Ishikawa (cell line): ENCODE measurements around the gene GRAMD2A.
A peak's percentile ranks its signal among the peaks of the same experiment; 100 is the strongest.

Source experiments
- CEBPB ChIP-seq: IDR thresholded peaks from 2 replicates; pipeline ENCODE4 v1.6.1; 2012
- CREB1 ChIP-seq: IDR thresholded peaks from 2 replicates; pipeline ENCODE4 v1.6.1; 2012; ENCODE audit warnings: low read depth
- EGR1 ChIP-seq: IDR thresholded peaks from 2 replicates; pipeline ENCODE4 v1.6.1; 2012
- EP300 ChIP-seq: IDR thresholded peaks from 2 replicates; pipeline ENCODE4 v1.6.1; 2012; ENCODE audit warnings: borderline replicate concordance
- FOXM1 ChIP-seq: IDR thresholded peaks from 2 replicates; pipeline ENCODE4 v1.6.1; 2012; ENCODE audit warnings: low read depth, borderline replicate concordance
- NFIC ChIP-seq: IDR thresholded peaks from 2 replicates; pipeline ENCODE4 v1.6.1; 2012
- RAD21 ChIP-seq: IDR thresholded peaks from 2 replicates; pipeline ENCODE4 v1.6.1; 2012; ENCODE audit warnings: low read depth
- REST ChIP-seq: IDR thresholded peaks from 2 replicates; pipeline ENCODE4 v1.6.1; 2012; ENCODE audit warnings: low read depth, mild to moderate bottlenecking
- TAF1 ChIP-seq: IDR thresholded peaks from 2 replicates; pipeline ENCODE4 v1.6.1; 2012; ENCODE audit warnings: low read depth, mild to moderate bottlenecking
- TCF12 ChIP-seq: IDR thresholded peaks from 2 replicates; pipeline ENCODE4 v1.6.1; 2012; ENCODE audit warnings: low read depth
- TEAD4 ChIP-seq: IDR thresholded peaks from 2 replicates; pipeline ENCODE4 v1.6.1; 2012
- YY1 ChIP-seq: IDR thresholded peaks from 2 replicates; pipeline ENCODE4 v1.6.1; 2012; ENCODE audit warnings: low read depth
- ZBTB7A ChIP-seq: IDR thresholded peaks from 2 replicates; pipeline ENCODE4 v1.6.1; 2012; ENCODE audit warnings: low read depth
- TF ChIP-seq, protein P1 (sequence below): IDR thresholded peaks from 2 replicates; pipeline ENCODE4 v1.6.1; 2012
- TF ChIP-seq, protein P2 (sequence below): IDR thresholded peaks from 2 replicates; pipeline ENCODE4 v1.6.1; 2012

GRAMD2A gene

GRCh38 chr15:72136170-72137051 is 61.2 kb downstream of the GRAMD2A start:
- TF ChIP-seq TCF12 (0 out of 2 replicates have a peak, but pooled peaks have one; percentile 43), CREB1 (no peak), ZBTB7A (no peak), TEAD4 (peak; percentile 33; the same call in 1 of the 2 replicates), TAF1 (no peak), NFIC (peak; percentile 98)

DNA sequence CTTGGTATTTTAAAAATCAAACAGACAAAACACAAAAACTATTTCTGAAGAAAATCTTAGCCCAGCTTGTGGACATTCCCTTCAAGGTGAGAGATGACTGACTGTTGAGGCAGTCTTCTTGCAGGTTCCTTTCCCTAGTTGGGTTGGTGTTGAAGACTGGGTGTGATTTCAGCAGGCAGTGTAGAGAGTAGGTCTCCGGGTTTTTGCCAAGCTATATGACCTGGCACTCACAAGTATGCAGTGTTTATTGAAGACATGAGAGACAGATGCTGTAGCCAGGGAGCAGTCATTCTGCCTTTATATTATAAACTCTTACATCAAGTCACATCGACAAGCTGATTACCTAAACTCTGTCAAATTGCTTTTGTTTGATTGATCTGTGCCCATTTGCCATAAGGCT is 61.9 kb downstream of the GRAMD2A start:
- no peak for TF ChIP-seq ZBTB7A
- TF ChIP-seq RAD21, result no peak
- TF ChIP-seq EP300, result no peak
- TF ChIP-seq, protein P1, sequence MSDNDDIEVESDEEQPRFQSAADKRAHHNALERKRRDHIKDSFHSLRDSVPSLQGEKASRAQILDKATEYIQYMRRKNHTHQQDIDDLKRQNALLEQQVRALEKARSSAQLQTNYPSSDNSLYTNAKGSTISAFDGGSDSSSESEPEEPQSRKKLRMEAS, result no peak
- no peak for TF ChIP-seq CEBPB
- TF ChIP-seq TEAD4, result no peak
- no peak for TF ChIP-seq TCF12
- no peak for TF ChIP-seq CREB1
- no peak for TF ChIP-seq FOXM1
- TF ChIP-seq YY1, result no peak

DNA sequence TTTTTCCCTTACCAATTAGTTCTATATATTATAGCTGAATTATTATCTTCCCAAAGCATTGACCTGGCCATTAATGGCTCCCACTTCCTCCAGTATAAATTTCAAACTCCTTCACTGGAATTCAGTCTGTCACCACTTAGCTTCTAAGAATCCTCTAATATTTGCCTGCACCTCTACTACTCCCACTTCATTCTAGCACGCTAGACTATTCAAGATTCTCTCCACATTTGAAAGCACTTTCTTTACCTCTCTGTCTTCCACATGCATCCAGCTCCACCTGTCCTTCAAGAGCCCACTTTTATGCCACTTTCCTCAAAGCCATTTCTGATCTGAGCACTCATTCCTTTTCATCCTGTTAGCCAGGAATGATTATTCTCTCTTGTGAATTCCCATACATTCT is 64.4 kb downstream of the GRAMD2A start:
- TF ChIP-seq TAF1 (no peak), YY1 (no peak), NFIC (no peak), RAD21 (no peak), TCF12 (no peak), FOXM1 (no peak), TEAD4 (no peak), EGR1 (no peak), REST (no peak)
- TF ChIP-seq, protein P1, result no peak

DNA sequence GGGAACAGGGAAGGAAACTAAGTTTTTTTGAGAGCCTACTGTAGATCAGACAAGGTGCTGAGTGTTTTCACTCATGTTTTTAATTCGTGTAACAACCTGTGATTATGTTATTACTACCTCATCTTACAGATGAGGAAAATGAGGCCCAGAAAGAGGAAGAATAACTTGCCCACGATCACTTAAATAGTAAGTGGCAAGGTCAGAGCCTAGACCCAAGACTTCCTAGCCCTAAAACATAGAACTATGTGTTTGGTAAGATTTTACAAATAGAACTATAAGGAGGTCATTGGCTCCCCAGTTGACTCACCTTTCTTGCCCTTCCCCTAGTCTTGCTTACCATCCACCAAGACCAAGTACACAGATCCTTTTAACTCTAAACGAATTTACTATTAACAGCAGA is 65.7 kb downstream of the GRAMD2A start:
- TF ChIP-seq CEBPB (no peak), EP300 (no peak), TCF12 (no peak), RAD21 (no peak), CREB1 (no peak), NFIC (no peak), TAF1 (no peak), ZBTB7A (no peak), EGR1 (no peak), FOXM1 (no peak), TEAD4 (no peak), REST (no peak), YY1 (no peak)
- TF ChIP-seq, protein P1, result no peak
- TF ChIP-seq, protein P2, sequence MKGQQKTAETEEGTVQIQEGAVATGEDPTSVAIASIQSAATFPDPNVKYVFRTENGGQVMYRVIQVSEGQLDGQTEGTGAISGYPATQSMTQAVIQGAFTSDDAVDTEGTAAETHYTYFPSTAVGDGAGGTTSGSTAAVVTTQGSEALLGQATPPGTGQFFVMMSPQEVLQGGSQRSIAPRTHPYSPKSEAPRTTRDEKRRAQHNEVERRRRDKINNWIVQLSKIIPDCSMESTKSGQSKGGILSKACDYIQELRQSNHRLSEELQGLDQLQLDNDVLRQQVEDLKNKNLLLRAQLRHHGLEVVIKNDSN, result no peak

- TF ChIP-seq TEAD4, result no peak
- TF ChIP-seq CREB1, result no peak
- no peak for TF ChIP-seq RAD21
- TF ChIP-seq EP300, result no peak
- no peak for TF ChIP-seq ZBTB7A
- no peak for TF ChIP-seq NFIC
- no peak for TF ChIP-seq YY1
- TF ChIP-seq, protein P1, result no peak
- no peak for TF ChIP-seq CEBPB
- no peak for TF ChIP-seq TCF12
- TF ChIP-seq REST, result no peak
- TF ChIP-seq, protein P2, result no peak
- TF ChIP-seq FOXM1, result no peak
- no peak for TF ChIP-seq TAF1
- TF ChIP-seq EGR1, result no peak
These were observed 67.3 kb downstream of the GRAMD2A start for GRCh38 chr15:72130272-72130671.
